A673 (cell line): ENCODE data around the gene FOXO4. TPM values are rescaled to one million over a fixed set of nuclear protein-coding genes. Genes with fewer than 3 reads are reported as not detected.

Experiments
- BruUV-seq: library from RNA; stranded (reverse); fragments of 400-500 nt; replicated peaks from 2 replicates; lab custom pipeline; 2021; lab: Mats Ljungman, UMichigan
- CTCF ChIA-PET: fragments of 300-600 bp; sonication (Branson Sonifier 250); formaldehyde crosslinking; loops from one replicate; lab custom pipeline; 2022; ENCODE audit warnings: antibody characterized with exemption; lab: Charles Lee
- POLR2A ChIA-PET: fragments of 300-600 bp; sonication (Branson Sonifier 250); formaldehyde crosslinking; loops from one replicate; lab custom pipeline; 2022; ENCODE audit warnings: antibody characterized with exemption; ENCODE audit not compliant: low non-redundant PET; lab: Charles Lee
- DNase-seq: peaks from one replicate; pipeline ENCODE4 v3.0.0-alpha.2; 2015; ENCODE audit warnings: low spot score
- H3K27ac ChIP-seq: fragments of 200-600 bp; sonication (generic); 2 replicates; pipeline ENCODE4 v1.5.1; 2016; ENCODE audit warnings: mixed run types, low read depth, mild to moderate bottlenecking, mixed read lengths, antibody characterized with exemption, low read length; ENCODE audit not compliant: poor library complexity, severe bottlenecking
- H3K27me3 ChIP-seq: fragments of 200-600 bp; sonication (generic); replicated peaks from 2 replicates; pipeline ENCODE4 v1.6.1; 2017; ENCODE audit warnings: mixed run types, low read depth, mild to moderate bottlenecking, mixed read lengths, antibody characterized with exemption, low read length; ENCODE audit not compliant: insufficient read depth, poor library complexity
- H3K36me3 ChIP-seq: fragments of 200-600 bp; sonication (generic); 2 replicates; pipeline ENCODE4 v1.6.1; 2016; ENCODE audit warnings: mixed run types, mild to moderate bottlenecking, mixed read lengths, antibody characterized with exemption, low read length; ENCODE audit not compliant: insufficient read depth, poor library complexity, severe bottlenecking
- H3K4me1 ChIP-seq: fragments of 200-600 bp; sonication (generic); 2 replicates; pipeline ENCODE4 v1.6.1; 2017; ENCODE audit warnings: mixed run types, mild to moderate bottlenecking, mixed read lengths, antibody characterized with exemption, low read length; ENCODE audit not compliant: insufficient read depth, poor library complexity, severe bottlenecking
- H3K4me3 ChIP-seq: fragments of 200-600 bp; sonication (generic); 2 replicates; pipeline ENCODE4 v1.5.1; 2016; ENCODE audit warnings: low read depth, mixed run types, mild to moderate bottlenecking, mixed read lengths, low read length; ENCODE audit not compliant: poor library complexity, severe bottlenecking
- H3K9me3 ChIP-seq: fragments of 200-600 bp; sonication (generic); 2 replicates; pipeline ENCODE4 v1.6.1; 2016; ENCODE audit warnings: mixed run types, low read depth, mild to moderate bottlenecking, mixed read lengths, antibody characterized with exemption, low read length; ENCODE audit not compliant: poor library complexity, severe bottlenecking
- EZH2 ChIP-seq: fragments of 200-600 bp; sonication (generic); IDR thresholded peaks from 2 replicates; pipeline ENCODE4 v1.6.1; 2017; ENCODE audit warnings: borderline replicate concordance, low read depth, mild to moderate bottlenecking, mixed read lengths, antibody characterized with exemption, low read length; ENCODE audit not compliant: poor library complexity, severe bottlenecking
- intact Hi-C: fragments of 100-400 bp; cut with micrococcal nuclease; formaldehyde crosslinking; loops from one replicate; pipeline ENCODE4 v1.10.0; 2022; ENCODE audit not compliant: unreplicated experiment
- total RNA-seq: library from RNA; stranded (reverse); gene quantifications from 2 replicates; pipeline ENCODE4 v1.2.3, GENCODE V29; 2021
- TF ChIP-seq, protein P1 (sequence below): fragments of 300-800, 200-600 bp; sonication (generic); conservative IDR thresholded peaks from 2 replicates; pipeline ENCODE4 v1.5.1; 2017; ENCODE audit warnings: low read depth, mild to moderate bottlenecking, antibody characterized with exemption, low read length, moderate library complexity, mixed read lengths

FOXO4 gene
- total RNA-seq, 1 experiment from 2014 or later, result 7.0 TPM

DNA sequence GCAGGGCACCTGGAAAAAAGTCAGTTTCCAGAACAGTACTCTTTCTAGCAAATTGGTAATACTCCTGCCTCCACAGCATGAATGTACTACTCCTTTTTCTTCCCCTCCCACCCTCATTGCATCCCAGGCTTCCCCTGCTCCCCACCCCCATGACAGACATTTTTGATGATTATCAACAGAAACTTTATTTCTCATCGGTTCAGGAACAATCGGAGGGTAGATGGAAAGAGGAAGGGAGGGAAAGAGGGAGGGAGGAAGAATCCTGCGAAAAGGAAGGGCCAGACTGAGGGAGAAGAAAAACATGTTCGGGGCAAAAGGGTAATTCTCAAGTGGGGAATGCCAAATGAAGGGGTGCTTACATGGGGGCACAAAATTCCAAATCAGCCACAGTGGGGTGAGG, 11.6 kb downstream of the FOXO4 start:
- CTCF ChIA-PET, result no interaction called here
- Histone ChIP-seq H3K9me3 (no peaks in the 10 kb centered on the region), H3K4me3 (no peak overlapping the region), H3K4me1 (peaks cover 11% of the 10 kb centered on the region), H3K36me3 (no peaks in the 10 kb centered on the region), H3K27me3 (no peaks in the 10 kb centered on the region), H3K27ac (no peak overlapping the region)
- POLR2A ChIA-PET, result no interaction called here
- no peak for DNase-seq
- intact Hi-C loops, result no loop called here
- no TSS peak for BruUV-seq
- TF ChIP-seq, protein P1, sequence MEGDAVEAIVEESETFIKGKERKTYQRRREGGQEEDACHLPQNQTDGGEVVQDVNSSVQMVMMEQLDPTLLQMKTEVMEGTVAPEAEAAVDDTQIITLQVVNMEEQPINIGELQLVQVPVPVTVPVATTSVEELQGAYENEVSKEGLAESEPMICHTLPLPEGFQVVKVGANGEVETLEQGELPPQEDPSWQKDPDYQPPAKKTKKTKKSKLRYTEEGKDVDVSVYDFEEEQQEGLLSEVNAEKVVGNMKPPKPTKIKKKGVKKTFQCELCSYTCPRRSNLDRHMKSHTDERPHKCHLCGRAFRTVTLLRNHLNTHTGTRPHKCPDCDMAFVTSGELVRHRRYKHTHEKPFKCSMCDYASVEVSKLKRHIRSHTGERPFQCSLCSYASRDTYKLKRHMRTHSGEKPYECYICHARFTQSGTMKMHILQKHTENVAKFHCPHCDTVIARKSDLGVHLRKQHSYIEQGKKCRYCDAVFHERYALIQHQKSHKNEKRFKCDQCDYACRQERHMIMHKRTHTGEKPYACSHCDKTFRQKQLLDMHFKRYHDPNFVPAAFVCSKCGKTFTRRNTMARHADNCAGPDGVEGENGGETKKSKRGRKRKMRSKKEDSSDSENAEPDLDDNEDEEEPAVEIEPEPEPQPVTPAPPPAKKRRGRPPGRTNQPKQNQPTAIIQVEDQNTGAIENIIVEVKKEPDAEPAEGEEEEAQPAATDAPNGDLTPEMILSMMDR, result no peak
- TF ChIP-seq EZH2, result no peak

DNA sequence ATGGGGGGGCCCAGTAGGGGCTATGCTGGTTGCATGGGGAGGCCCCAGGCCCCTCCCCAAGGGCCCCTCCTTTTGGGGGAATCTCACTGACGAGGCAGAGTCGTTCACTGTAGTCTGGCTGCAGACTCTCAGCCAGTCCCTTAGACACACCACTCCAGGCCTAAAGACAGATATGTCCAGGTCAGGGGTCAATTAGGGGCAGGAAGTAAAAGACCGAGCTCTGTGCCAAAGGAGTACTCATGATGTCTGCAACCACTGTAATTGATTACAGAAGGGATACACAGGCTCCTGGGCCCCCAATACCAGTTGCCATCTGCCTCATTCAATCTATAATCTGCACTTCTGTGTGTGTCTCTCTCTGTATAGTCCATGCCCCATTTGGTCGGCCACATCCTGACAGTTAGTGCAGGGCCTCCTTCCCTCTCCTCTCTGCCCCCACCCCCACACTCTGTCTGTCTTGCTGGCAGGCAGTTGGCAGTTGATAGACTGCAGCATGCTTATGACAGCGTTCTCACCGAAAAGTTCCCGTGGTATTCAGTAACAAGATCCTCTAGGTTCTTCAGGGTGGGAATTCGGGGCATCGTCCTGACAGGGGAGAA, 12.2 kb downstream of the FOXO4 start:
- ChIA-PET POLR2A (no interaction called here), CTCF (no interaction called here)
- no TSS peak for BruUV-seq
- intact Hi-C loops, result no loop called here
- H3K4me1 ChIP-seq, result peaks cover 11% of the 10 kb centered on the region
- no peak overlapping the region for H3K4me3 ChIP-seq
- H3K9me3 ChIP-seq, result no peaks in the 10 kb centered on the region
- no peaks in the 10 kb centered on the region for H3K27me3 ChIP-seq
- H3K36me3 ChIP-seq, result no peaks in the 10 kb centered on the region
- no peak overlapping the region for H3K27ac ChIP-seq
- DNase-seq, result no peak
- TF ChIP-seq EZH2, result no peak
- TF ChIP-seq, protein P1, result no peak

DNA sequence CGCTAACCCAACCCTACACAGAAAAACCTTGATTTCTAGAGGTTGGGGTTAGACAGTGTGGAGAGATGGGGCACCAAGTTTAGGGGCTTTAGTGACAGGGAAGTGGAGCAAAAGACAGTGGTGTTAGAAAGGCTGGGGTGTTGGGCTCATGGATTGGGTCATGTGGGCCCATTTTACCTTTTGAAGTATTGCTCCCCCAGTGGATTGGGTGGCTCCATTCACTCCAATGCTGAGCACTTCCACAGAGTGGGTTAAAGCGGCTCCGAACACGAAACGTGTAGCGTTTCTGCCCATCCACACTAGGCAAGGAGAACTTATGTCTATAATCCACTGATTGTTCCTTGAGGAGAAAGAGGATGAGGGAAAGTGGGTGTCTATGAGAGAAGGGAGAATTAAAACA, 13.4 kb downstream of the FOXO4 start:
- Histone ChIP-seq H3K4me1 (peaks cover 1% of the 10 kb centered on the region), H3K36me3 (no peaks in the 10 kb centered on the region), H3K27ac (no peak overlapping the region), H3K9me3 (no peaks in the 10 kb centered on the region), H3K4me3 (no peak overlapping the region), H3K27me3 (no peaks in the 10 kb centered on the region)
- intact Hi-C loops, result no loop called here
- no peak for DNase-seq
- ChIA-PET CTCF (no interaction called here), POLR2A (no interaction called here)
- no peak for TF ChIP-seq EZH2
- TF ChIP-seq, protein P1, result no peak
- no TSS peak for BruUV-seq
